Measurements from ENCODE around the gene TMC3.
A peak's percentile ranks its signal among the peaks of the same experiment; 100 is the strongest.

Gene TMC3

GRCh38 chr15:81297603-81298575, 76.1 kb downstream of the TMC3 start:
- peak; percentile 83 to 92 for DNase-seq

GRCh38 chr15:81297147-81297572, 76.9 kb downstream of the TMC3 start:
- DNase-seq, result peak in 1 of 2 donors; percentile 18

DNA sequence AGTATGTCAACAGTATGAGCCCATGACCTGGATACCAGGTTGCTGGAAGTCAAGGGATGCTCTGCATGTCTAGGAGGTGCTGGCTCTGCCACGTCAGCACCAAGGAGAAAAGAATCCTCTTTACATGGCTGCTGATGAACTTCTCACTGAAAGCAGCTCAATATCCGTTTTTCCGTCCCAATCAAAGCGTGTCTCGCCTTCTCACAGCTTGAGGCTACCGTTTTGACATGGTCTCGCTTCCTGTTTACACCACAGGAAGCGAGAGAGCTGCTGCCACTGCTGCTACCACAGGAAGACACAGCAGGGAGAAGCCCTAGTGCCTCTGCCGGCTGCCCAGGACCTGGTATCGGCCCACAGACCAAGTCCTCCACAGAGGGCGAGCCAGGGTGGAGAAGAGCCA, 77.3 kb downstream of the TMC3 start:
- DNase-seq, result peak; percentile 92 to 94

DNA sequence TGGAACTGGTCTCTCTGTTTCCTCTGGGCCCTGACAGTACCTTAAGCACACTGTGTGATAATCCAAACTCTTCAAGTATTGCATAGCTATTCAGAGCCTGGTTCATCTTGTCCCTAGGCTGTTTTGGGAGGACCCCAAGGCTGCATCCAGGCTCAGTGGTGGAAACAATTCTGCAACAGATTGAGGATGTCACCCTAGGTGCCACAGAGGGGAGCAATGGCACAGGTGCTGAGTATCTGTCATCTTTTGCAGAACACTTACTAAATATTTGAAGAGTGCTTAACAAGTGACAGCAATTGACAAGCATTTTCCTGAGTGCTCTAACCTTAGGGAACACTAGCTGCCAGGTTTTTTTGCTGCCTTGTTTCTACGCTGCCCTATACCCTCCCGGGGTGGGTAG, 77.8 kb downstream of the TMC3 start:
- DNase-seq, result no peak

DNA sequence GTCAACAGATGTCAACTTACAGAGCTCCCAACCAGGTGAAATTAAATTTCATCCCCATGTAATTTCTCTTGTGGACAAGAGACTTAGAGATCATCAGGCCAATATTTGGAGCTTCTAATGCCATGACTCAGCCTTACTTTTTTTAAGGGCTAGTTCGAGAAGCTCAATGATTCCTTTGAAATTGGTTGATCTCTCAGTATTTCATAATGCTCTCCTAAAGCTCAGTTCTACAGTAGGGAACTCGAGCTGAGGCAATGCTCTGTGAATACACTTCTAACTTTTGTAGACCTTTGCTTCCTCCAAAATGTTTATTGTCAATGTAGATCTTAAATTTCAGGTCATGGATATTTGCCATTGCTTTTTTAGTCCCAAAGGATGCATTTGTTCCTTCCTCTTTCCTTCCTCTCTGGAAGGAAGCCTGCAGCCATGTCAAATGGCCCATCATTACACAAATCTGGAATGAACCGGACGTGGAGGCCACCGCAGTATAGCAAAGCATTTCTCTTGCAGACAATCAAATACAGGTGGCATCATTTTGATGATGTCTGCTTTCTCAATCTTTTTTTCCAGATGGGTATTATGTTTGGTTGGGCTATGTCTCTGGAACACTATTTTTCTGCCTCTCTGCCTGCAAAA, 78.4 kb downstream of the TMC3 start:
- DNase-seq, result peak; percentile 42 to 58

GRCh38 chr15:81294516-81294880, 79.5 kb downstream of the TMC3 start:
- DNase-seq, result no peak

DNA sequence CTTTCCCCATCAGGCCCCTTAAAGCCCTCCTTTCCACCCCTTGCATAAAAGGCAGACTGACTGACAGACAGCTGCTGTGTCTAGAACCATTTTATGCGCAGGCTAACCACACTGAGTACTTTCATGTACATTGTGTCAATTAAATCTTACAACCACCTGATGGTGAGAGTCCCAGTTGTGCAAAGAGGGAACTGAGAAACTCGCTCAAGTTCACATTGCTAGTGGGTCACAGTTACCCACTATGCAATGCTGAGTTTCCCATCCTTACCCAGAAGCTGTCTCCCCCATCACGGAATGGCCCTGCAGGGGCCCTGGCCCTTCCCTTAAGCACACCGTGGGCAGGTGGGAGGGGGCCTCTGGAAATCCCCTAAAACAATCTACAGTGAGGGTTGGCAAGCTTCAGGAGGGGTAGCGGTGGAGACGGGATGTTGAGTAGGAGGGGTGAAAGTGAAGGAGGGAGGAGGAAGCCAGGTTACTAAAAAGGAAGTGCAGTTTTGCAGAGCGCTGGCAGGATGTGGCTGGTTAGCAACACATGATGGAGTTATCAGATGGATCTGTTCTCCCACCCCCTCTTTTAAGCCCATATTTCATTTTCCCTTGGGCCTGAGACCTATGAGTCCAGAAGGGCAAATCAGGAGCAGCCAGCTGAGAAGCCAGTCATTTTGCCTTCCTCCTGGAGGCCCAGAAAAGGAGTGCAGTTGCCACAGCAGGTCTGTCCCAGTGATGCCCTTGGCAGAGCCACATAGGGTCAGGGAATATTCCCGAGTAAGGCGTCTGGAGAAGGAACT, 80.1 kb downstream of the TMC3 start:
- DNase-seq, result peak; percentile 56 to 68

DNA sequence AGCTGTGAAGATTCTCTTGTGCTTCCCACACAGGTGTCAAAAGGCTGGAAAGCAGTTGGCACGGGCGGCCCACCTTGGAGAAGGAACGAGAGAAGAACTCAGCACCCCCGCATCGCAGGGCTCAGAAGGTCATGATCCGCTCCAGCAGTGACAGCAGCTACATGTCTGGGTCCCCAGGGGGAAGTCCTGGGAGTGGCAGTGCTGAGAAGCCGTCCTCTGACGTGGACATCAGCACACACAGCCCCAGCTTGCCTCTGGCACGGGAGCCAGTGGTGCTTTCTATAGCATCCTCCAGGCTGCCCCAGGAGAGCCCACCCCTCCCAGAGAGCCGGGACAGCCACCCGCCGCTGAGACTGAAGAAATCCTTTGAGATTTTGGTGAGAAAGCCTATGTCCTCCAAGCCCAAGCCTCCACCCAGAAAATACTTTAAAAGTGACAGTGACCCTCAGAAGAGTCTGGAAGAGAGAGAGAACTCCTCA, 81.5 kb downstream of the TMC3 start:
- DNase-seq, result peak in 1 of 2 donors; percentile 18

DNA sequence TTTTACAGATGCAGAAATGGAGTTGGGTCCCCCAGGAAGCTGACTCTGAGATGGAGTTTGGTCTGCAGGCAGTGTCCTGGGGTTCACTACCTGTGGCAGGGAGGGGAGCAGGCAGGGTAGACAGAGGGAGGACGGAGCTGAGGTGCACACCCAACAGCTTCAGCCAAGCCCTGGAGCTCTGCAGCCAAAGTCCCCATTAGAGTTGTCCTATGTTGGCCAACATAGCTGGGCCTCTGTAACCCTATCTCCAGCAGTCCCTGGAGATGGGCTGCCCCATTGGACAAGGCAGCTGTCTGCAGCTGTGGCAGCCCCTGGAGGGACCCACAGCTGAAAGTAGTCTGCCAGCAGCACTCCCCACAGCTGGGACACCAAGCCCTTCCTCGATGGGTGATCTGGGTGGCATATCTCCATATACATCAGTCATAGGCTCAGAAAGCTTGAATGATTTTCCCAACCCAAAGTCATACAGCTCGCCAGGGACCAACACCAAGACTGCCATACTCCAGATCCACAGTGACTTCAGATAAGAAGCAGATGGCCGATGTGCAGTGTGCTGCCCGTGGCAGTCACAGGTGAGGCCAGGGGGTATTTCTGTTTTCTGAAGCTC, 82.0 kb downstream of the TMC3 start:
- no peak for DNase-seq

GRCh38 chr15:81289910-81290309, 84.1 kb downstream of the TMC3 start:
- no peak for DNase-seq

DNA sequence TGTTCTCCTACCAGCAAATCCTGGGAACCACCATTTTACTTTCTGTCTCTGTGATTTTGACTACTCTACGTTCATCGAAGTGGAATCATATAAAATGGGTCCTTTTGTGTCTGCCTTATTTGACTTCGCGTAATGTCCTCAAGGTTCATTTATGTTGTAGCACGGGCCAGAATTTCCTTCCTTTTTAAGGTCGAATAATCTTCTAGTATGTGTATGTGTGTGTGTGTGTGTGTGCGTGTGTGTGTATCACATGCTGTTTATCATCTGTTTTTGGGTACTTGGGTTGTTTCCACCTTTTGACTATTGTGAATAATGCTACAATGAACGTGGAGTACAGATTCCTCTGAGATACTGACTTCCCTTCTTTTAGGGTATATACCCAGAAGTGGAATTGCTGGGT, 85.4 kb downstream of the TMC3 start:
- no peak for DNase-seq

GRCh38 chr15:81288040-81288439, 86.0 kb downstream of the TMC3 start:
- no peak for DNase-seq

GRCh38 chr15:81286621-81287121, 87.3 kb downstream of the TMC3 start:
- DNase-seq, result peak; percentile 80

- no peak for DNase-seq
These were observed 88.6 kb downstream of the TMC3 start for GRCh38 chr15:81285461-81285860.

- DNase-seq, result peak; percentile 56 to 63
These were observed 89.6 kb downstream of the TMC3 start for GRCh38 chr15:81284256-81285031.

DNA sequence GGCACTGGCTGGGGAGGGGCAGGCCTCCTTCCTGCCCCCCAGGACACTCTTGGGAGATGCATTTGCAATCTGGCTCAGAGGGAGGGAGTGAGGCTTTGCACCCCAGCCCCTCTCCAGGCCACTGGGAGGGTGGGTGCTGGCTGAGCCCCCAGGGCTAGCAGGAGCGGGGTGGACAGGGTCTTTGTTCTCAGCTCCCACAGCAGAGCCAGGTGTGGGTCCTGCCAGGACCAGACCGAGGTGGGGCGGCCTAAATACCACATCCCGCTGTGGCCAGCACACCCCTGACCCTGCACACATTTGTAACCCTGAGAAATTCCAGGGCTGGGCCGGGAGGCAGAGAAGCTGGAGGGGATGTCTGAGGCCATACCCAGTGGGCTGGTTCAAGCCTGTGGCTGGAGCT, 91.1 kb downstream of the TMC3 start:
- DNase-seq, result no peak

- DNase-seq, result no peak
These were observed 91.5 kb downstream of the TMC3 start for GRCh38 chr15:81282606-81282895.

DNA sequence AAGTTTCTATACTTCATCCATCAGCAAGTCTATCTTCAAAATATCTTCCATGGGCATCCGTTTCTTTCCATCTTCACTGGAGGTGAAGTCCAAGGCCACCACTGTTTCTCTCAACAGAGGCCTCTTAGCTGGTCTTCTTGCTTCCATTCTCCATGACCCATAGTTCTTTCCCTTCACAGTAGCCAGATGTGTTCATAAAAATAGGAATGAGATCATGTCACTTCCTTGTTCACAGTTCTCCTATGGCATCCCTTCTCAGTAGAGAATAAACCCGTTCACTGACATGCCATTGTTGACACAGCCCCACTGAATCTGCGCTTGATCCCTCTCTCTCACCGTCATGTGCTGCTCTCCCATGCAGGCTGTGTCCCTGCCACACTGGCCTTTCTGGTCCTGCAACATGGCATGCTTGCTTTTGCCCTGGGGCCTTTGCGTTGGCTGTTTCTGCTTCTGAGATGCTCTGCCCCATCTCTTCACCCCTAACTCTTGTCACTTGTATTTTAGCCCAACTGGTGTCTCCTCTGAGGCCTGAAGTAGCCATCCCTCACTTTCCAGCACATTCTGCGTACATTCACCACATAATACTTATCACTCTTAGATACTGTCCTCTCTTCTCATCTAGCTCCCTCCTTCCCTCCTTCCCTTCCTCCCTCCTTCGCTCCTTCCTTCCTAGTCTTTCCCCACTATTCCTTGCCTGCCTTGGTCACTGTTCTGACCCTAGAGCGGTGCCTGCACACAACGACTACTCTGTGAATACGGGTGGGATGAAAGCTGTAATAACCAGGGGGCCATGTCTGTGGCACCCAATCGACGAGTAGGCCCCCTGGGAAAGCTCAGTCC, 92.0 kb downstream of the TMC3 start:
- peak in 1 of 2 donors; percentile 26 for DNase-seq

- DNase-seq, result no peak
These were observed 92.6 kb downstream of the TMC3 start for GRCh38 chr15:81281456-81281735.
